ENCODE data around the gene RASA3.
"Not testable (repeated sequence)": the region's sequence is repeated elsewhere in the genome, so short reads cannot be mapped to it uniquely, and the experiment has no call there.

Gene RASA3

DNA sequence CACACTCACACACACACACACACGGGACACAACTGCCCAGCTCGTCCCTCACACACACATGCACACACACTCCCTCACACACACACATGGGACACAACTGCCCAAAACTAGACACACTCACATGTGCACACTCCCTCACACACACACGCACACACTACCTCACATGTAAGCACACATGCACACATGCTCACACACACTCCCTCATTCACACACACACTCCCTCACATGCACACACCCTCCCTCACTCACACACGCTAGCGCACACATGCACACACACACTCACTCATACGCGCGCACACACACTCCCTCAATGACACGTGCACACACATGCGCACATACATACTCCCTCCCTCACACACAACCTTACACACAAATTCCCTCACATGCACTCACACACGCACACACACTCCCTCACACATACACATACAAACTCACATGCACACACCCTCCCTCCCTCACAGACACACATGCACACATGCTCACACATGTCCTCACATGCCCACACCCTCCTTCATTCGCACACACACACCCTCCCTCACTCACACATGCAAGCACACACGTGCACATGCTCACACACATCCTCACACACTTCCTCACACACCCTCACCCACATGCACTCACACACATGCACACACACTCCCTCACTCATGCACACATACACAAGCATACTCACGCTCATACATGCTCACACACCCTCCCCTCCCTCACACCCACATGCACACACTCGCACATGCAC lies 9.0 kb upstream of the RASA3 start:
- no peak for DNase-seq

GRCh38 chr13:114140906-114141250 lies 8.5 kb upstream of the RASA3 start:
- DNase-seq, result peak; percentile 27 to 79 (median 50)

DNA sequence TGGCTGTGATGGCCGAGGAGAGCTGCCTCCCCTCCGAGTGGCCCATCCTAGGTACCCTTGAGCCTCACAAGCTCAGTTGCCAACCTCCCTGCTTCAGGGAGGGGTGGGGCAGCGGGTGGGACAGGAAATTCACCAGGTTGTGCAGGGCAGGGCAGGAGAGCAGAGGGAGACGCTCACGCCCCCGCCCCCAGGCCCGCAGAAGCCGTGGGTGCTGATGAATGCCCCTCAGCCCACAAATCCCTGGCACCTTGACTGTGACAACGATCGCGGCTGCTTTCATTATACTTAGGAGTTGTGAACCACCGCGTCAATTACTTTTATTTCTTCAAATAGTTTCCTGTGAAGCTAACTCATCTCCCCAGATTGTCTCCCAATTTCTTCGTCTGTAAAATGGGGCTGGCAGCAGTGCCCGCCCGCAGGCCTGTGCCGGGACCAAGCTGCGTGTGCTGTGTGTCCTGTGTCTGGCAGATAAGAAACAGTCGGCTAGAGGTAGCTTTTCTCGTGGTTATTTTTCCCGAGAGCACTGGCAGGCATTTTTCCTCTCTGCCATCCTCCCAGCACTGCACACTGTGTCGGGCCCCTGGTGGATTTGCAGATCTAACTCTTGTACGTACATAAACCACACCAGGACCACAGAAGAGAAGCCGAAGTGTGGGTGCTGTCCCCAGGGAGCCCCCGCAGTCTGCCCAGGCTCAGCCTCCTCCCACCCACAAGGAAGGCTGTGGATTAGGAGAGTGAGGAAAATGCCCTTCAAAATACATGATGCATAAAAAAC lies 7.9 kb upstream of the RASA3 start:
- peak; percentile 24 to 79 (median 54) for DNase-seq

DNA sequence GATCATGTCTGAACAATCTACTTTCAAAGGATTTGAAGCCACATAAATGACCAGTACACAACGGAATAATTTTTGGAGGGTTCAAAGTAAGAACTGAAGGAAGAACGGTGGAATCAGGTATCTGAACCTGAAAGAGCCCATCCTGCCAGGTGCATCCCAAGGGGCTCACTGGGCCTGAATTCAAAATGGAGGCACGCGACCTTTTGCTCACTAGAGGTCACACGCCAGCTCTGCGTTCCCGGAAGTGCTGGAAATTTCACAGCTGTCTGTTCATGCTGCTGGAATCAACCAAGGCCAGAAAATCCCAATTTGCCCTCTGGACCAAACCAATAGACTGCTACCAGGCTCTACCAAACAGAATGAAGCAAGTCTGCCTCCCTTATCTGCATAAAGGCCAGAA lies 4.2 kb upstream of the RASA3 start:
- no peak for DNase-seq

DNA sequence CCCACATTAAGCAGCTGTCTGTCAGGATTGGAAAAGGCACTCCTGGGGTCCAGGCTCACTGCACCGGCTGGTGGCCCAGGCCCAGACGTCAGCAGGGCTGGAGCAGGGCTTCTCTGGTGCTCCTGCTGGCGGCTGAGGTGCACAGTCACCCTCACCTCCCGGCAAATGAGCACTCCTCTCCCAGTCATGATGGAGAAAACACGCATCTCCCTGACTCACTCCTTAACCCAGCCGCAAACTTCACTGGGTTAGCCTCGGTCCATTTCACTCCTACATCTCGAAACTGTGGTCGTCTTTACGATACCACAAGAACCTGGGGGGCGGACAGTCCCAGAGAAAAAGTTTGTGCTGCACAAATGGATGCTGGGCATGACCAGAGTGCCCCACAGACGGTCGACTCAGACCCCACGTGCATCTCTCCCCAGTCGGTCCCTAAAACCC lies 3.3 kb upstream of the RASA3 start:
- no peak for DNase-seq

GRCh38 chr13:114134944-114135610 lies 2.7 kb upstream of the RASA3 start:
- DNase-seq, result no peak

DNA sequence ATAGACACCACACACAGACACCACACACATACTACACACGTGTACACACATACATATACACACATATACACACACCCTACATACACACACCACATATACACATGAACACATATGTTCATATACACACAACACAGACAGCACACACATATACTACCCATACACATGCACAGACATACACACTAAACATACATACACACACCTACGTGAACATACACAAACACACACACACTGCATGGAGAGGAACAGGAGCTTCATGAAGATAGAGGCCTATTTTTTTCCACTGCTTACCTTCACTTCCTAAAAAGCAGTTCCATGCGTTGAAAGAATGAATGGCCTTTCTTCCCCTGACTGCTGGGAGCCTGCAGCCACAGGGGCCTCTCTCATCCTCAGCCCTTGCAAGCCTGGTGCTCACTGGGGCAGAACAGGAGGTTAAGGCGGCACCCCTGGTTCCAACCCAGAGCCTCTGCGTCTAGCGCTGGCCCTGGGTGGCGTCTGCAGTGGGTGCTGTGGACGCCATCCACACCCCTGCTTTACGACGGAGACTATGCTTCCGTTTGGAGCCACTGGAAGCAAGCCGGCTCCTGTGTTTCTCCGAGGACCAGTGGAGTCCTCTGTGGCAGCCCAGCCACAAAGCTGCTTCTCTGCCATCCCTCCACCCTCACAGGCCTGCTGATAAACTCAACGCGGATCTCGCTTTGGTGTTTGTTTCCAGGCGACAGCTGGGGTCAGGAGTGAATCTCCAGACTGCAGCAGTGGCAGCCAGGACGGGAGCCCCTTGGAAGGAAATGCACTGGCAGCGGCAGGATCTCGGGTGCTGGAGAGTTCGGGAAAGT lies 1.9 kb upstream of the RASA3 start:
- peak in 1 of 6 experiments; percentile 54 for DNase-seq

DNA sequence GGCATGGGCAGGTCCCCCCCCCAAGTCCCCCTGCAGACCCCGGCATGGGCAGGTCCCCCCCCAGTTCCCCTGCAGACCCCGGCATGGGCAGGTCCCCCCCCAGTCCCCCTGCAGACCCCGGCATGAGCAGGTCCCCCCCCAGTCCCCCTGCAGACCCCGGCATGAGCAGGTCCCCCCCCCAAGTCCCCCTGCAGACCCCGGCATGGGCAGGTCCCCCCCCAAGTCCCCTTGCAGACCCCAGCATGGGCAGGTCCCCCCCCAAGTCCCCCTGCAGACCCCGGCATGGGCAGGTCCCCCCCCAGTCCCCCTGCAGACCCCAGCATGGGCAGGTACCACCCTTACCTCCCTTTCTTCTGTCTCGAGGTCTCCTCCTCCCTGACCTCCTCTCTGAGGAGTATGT lies 1.1 kb upstream of the RASA3 start:
- not testable (repeated sequence) for DNase-seq

- not testable (repeated sequence) for DNase-seq
Measured at GRCh38 chr13:114133126-114133525, 703 bp upstream of the RASA3 start.

DNA sequence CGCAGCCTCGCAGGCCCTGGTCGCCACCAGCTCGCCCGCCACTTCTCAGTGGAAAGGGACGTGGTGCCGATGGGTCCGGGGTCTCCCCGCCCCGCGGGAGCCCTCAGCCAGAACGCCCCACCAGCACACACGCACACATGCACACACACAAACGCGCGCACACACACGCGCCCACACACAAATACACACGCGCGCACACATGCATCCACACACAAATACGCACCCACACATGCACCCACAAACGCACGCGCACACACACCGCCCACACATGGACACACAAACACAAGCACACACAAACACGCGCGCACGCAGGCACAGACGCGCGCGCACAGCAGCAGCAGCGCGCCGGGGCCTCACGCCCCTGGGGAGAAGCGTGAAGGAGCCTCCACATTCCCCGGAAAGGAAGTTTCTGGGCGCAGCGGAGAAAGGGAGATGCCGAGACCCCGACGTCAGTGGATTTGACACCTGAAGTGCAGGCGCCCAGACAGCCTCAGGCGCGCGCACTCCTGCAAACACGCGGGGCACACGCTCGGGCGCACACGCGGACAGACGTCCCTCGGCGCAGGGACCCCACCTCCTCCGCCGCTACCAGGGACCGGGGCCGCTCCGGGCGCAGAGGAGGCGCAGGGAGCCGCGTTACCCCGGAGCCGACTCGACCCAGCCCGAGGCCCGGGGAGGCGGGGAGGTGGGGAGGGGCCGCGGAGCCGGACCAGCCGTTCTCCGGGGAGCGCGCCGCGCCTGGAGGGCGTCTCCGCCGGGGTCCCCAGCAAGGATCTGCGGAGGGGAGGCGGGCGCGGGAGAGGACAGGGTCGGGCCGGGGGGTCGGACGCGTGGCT lies 622 bp downstream of the RASA3 start:
- peak in 5 of 6 experiments; percentile 26 to 73 (median 51) for DNase-seq

GRCh38 chr13:114130837-114131582 lies 1.4 kb downstream of the RASA3 start:
- DNase-seq, result peak; percentile 27 to 83 (median 70)

GRCh38 chr13:114130131-114130836 lies 2.1 kb downstream of the RASA3 start:
- no peak for DNase-seq

DNA sequence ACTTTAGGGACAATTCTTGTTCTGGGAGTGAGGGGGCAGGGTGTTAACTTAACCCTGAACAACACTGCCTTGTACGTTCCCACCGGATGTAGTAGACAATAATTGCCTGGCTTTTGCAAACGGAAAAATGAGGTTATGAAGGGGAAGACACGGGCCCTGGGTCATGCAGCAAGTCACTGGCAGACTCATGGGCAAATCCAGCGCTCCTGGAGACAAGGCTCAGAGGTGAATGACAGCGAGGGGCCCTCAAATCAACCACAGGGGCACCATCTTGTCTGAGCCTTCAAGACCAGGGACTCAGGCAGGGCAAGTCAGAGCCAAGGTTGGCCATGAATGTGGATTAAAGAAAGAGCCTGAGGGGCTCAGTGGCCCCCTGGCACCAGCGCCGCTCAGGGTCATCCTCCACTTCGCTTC lies 2.8 kb downstream of the RASA3 start:
- DNase-seq, result peak in 2 of 6 experiments; percentile 21 to 52

GRCh38 chr13:114128624-114129522 lies 3.5 kb downstream of the RASA3 start:
- DNase-seq, result peak; percentile 76 to 82 (median 78)

DNA sequence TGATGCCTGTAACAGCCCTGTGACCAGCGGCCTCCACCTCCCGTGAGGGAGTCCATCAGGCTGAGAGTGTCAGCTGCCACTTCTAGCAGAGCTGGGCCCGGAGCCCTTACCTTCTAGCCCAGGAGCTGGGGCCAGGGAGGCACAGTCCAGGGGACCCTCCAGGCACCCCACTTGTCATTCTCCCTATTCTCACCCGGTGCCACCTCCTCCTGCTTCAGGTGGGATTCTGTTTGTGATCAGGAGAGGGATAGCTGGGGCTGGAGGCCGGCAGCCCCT lies 4.1 kb downstream of the RASA3 start:
- DNase-seq, result no peak

GRCh38 chr13:114127473-114128347 lies 4.7 kb downstream of the RASA3 start:
- DNase-seq, result no peak

- DNase-seq, result no peak
Measured at GRCh38 chr13:114126789-114127472, 5.5 kb downstream of the RASA3 start.

DNA sequence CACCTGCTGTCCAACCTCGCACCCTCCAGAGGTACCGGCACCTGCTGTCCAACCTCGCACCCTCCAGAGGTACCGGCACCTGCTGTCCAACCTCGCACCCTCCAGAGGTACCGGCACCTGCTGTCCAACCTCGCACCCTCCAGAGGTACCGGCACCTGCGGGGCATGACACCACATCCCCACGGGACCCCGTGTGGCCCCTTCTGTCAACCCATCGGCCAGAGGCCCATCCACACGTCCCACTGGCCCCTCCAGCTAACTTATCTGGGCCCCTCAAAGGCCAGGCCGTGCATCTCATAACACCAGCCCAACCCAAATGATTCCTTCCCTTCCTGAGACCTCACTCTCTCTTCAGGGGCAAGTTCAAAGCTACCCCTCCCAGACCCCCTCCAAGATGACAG lies 6.3 kb downstream of the RASA3 start:
- DNase-seq, result not testable (repeated sequence)

Measured in stimulated activated naive CD4-positive, alpha-beta T cell (primary cell).